GM10266 (cell line): ENCODE results near the gene AKT2.

ENCODE experiments used
- DNase-seq: peaks from one replicate; pipeline ENCODE4 v3.0.0; 2012; ENCODE audit errors: extremely low spot score
- TF ChIP-seq, protein P1 (sequence below): IDR thresholded peaks from 2 replicates; pipeline ENCODE4 v1.5.1; 2012; ENCODE audit warnings: mild to moderate bottlenecking, low read depth; ENCODE audit not compliant: control insufficient read depth, insufficient read depth; ENCODE audit errors: missing control alignments

AKT2 gene

DNA sequence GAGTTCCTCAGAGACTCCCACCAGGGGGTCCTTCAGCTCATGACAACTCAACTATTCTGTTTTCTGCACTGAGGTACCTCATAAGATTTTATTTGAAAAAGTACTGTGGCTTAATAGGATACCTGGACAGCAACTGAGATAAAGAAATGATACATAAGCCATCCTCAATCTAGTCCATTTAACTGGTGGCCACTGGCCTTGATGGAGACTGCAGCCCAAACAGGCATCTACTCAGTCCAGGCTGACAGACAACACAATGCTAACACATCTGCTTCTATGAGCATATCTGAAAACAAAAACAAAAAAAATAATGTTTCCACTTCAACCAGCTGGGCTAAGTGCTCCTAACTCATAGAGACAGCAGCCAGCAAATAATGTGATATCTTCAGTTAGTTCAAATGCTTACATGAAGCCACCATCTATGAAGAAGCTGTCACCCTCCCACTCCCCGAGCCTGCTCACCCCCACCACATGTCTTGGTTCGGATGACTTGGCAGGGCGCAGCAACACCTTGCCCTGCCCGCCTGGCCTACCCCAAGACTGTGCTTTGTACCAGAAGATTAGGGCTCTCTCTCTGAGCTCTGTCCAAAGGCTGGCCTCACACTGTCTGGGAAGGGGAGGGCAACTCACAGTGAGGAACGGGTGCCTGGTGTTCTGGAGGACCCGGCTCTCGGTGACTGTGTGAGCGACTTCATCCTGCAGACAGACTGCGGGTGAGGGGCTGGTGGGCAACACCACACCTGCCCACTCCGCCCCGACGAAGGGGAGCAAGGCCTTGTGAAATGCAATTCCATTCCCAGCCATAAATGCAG lies 45.5 kb downstream of the AKT2 start:
- DNase-seq = no peak
- TF ChIP-seq, protein P1, sequence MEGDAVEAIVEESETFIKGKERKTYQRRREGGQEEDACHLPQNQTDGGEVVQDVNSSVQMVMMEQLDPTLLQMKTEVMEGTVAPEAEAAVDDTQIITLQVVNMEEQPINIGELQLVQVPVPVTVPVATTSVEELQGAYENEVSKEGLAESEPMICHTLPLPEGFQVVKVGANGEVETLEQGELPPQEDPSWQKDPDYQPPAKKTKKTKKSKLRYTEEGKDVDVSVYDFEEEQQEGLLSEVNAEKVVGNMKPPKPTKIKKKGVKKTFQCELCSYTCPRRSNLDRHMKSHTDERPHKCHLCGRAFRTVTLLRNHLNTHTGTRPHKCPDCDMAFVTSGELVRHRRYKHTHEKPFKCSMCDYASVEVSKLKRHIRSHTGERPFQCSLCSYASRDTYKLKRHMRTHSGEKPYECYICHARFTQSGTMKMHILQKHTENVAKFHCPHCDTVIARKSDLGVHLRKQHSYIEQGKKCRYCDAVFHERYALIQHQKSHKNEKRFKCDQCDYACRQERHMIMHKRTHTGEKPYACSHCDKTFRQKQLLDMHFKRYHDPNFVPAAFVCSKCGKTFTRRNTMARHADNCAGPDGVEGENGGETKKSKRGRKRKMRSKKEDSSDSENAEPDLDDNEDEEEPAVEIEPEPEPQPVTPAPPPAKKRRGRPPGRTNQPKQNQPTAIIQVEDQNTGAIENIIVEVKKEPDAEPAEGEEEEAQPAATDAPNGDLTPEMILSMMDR = no peak

DNA sequence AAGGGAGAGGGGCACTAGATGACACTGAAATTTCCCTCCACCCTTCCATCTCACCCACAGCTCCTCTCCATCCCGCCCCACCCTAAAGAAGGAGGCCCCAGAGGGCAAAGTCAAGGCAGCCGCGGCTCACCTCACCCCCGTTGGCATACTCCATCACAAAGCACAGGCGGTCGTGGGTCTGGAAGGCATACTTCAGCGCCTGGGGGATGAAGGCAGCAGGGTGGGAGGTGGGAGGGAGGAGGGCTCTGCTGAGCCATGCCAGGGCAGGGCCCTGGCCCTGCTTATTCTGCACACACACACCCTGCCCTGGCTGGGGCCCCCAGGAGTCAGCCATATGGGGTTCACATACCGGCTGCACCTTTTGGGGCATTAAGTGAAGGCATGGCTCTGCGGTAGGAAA lies 46.4 kb downstream of the AKT2 start:
- TF ChIP-seq, protein P1 = no peak
- no peak for DNase-seq

DNA sequence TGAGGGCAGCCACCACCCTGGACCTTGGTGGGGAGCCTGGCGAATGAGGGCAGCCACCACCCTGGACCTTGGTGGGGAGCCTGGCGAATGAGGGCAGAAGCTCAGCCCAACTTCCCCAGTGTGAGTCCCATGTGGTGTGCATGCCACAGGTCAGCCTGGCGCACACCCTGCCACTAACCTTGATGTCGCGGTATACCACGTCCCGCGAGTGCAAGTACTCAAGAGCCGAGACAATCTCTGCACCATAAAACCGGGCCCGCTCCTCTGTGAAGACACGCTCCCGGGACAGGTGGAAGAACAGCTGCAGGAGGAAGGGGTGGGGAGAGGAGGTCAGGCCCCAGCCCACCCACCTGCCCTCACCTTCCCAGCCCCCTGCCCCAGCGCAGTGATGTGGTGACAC lies 47.4 kb downstream of the AKT2 start:
- TF ChIP-seq, protein P1 = no peak
- DNase-seq = no peak

DNA sequence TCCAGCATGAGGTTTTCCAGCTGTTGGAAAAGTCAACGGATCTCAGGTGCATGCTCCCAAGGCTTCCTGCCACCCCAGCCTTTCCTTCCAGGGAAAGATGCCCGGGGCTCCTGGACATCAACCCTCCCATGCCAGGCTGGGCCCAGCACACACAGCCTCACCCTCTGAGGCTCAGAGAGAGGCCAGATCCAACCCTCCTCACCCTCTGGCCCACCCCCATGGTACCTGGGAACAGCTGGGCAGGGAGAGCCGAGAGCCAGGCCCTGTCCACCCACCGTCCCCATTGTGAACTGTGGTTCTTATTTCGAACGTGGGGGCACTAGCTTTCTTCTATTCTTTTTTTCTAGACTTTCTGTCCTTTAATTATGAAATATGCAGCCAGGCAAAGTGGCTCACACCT lies 48.8 kb downstream of the AKT2 start:
- TF ChIP-seq, protein P1 = no peak
- no peak for DNase-seq

DNA sequence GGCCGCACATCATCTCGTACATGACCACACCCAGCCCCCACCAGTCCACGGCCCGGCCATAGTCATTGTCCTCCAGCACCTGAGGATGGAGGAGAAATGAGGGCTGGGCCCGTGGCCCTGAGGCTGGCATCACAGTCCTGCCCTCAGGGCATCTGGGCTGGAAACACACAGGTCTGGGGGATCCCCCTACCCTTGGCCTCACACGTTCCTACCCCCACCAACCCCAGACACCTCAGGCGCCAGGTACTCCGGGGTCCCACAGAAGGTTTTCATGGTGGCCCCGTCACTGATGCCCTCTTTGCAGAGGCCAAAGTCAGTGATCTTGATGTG lies 49.2 kb downstream of the AKT2 start:
- TF ChIP-seq, protein P1 = no peak

GRCh38 chr19:40235238-40236025 lies 49.7 kb downstream of the AKT2 start:
- DNase-seq = no peak
- TF ChIP-seq, protein P1 = no peak

More for the DNA sequence above, 49.2 kb downstream of the AKT2 start:
- no peak for DNase-seq
